ENCODE results near the gene NPLOC4.

Gene NPLOC4

GRCh38 chr17:81529437-81529803, 107.5 kb downstream of the NPLOC4 start:
- no peak for DNase-seq

GRCh38 chr17:81528651-81529436, 108.1 kb downstream of the NPLOC4 start:
- no peak for DNase-seq

- no peak for DNase-seq
These were observed 108.6 kb downstream of the NPLOC4 start for GRCh38 chr17:81528384-81528650.

GRCh38 chr17:81527591-81528383, 109.1 kb downstream of the NPLOC4 start, which contains the start of gene FSCN2:
Gene FSCN2, plus strand, starts transcription at chr17:81528377. Its CDS starts 155 bp downstream, at chr17:81528532.
- DNase-seq = peak; percentile 60

GRCh38 chr17:81526662-81527571, 110.0 kb downstream of the NPLOC4 start:
- peak; percentile 60 for DNase-seq

- no peak for DNase-seq
These were observed 112.1 kb downstream of the NPLOC4 start for GRCh38 chr17:81524865-81525159.

GRCh38 chr17:81524039-81524864, 112.7 kb downstream of the NPLOC4 start:
- no peak for DNase-seq

- peak; percentile 70 for DNase-seq
These were observed 113.4 kb downstream of the NPLOC4 start for GRCh38 chr17:81523402-81524038.

- no peak for DNase-seq
These were observed 114.2 kb downstream of the NPLOC4 start for GRCh38 chr17:81522491-81523401.

- DNase-seq = no peak
These were observed 116.7 kb downstream of the NPLOC4 start for GRCh38 chr17:81520021-81520901.

- peak; percentile 53 for DNase-seq
These were observed 117.5 kb downstream of the NPLOC4 start for GRCh38 chr17:81519284-81520020.

- no peak for DNase-seq
These were observed 118.1 kb downstream of the NPLOC4 start for GRCh38 chr17:81518785-81519283.

- no peak for DNase-seq
These were observed 118.7 kb downstream of the NPLOC4 start for GRCh38 chr17:81518113-81518784.

GRCh38 chr17:81517339-81518112, 119.4 kb downstream of the NPLOC4 start:
- no peak for DNase-seq

- no peak for DNase-seq
These were observed 119.9 kb downstream of the NPLOC4 start for GRCh38 chr17:81517009-81517338.

GRCh38 chr17:81516439-81516838, 120.5 kb downstream of the NPLOC4 start:
- no peak for DNase-seq

GRCh38 chr17:81515530-81516041, 121.3 kb downstream of the NPLOC4 start:
- DNase-seq = no peak

Measured in NCI-H2029 (cell line).